K562 (cell line): Measurements from ENCODE around the gene AQP9. TPM values are rescaled to one million over a fixed set of nuclear protein-coding genes. Genes with fewer than 3 reads are reported as not detected.

ENCODE experiments used
- AFF1 ChIP-seq, 2 experiments: fragments of 450-650 bp; IDR thresholded peaks; 2 replicates each; pipeline ENCODE4 v1.6.1; 2018; ENCODE audit warnings: mild to moderate bottlenecking in 2 of 2, low read depth in 1 of 2; ENCODE audit not compliant: partially characterized antibody in 2 of 2
- ARID1B ChIP-seq: fragments of 450-650 bp; IDR thresholded peaks from 2 replicates; pipeline ENCODE4 v1.6.1; 2016; ENCODE audit warnings: antibody characterized with exemption, mild to moderate bottlenecking, inconsistent platforms
- ATF4 ChIP-seq: fragments of 450-650 bp; formaldehyde crosslinking; IDR thresholded peaks from 2 replicates; pipeline ENCODE4 v1.4.0; 2022; ENCODE audit warnings: mild to moderate bottlenecking, moderate library complexity
- E2F4 ChIP-seq: sonication (generic); formaldehyde crosslinking; IDR thresholded peaks from 2 replicates; pipeline ENCODE4 v1.8.0; 2022; ENCODE audit warnings: mild to moderate bottlenecking, low read depth, missing genetic modification reagents
- EWSR1 ChIP-seq: fragments of 450-650 bp; IDR thresholded peaks from 2 replicates; pipeline ENCODE4 v1.6.1; 2018; ENCODE audit warnings: borderline replicate concordance, mild to moderate bottlenecking, low read depth, moderate library complexity; ENCODE audit not compliant: partially characterized antibody
- HOXB6 ChIP-seq: fragments of 250-450 bp; sonication (Bioruptor Pico); IDR thresholded peaks from 2 replicates; pipeline ENCODE4 v1.5.1; 2022; ENCODE audit warnings: mild to moderate bottlenecking, borderline replicate concordance
- JUNB ChIP-seq: fragments of 450-650 bp; formaldehyde crosslinking; conservative IDR thresholded peaks from 2 replicates; pipeline ENCODE4 v1.4.0; 2020; ENCODE audit warnings: mild to moderate bottlenecking
- MAZ ChIP-seq, 2 experiments: fragments of 450-650 bp in 1 of 2; sonication (generic) in 1 of 2; formaldehyde crosslinking; IDR thresholded peaks in 1 of 2; conservative IDR thresholded peaks in 1 of 2; 2 replicates each; pipeline versions ENCODE4 v1.4.0 to v1.5.0; 2020; ENCODE audit warnings: mild to moderate bottlenecking in 1 of 2, missing genetic modification reagents in 1 of 2
- MCM3 ChIP-seq: fragments of 450-650 bp; IDR thresholded peaks from 2 replicates; pipeline ENCODE4 v1.6.1; 2016
- MTA3 ChIP-seq: fragments of 450-650 bp; formaldehyde crosslinking; IDR thresholded peaks from 2 replicates; pipeline ENCODE4 v1.6.1; 2017; ENCODE audit warnings: mild to moderate bottlenecking, borderline replicate concordance
- NFIC ChIP-seq: fragments of 450-650 bp; IDR thresholded peaks from 2 replicates; pipeline ENCODE4 v1.6.1; 2017; ENCODE audit warnings: mild to moderate bottlenecking, inconsistent platforms
- NFRKB ChIP-seq: fragments of 450-650 bp; IDR thresholded peaks from 2 replicates; pipeline ENCODE4 v1.6.1; 2016; ENCODE audit warnings: low read depth
- PATZ1 ChIP-seq: fragments of 250-450 bp; sonication (Bioruptor Pico); IDR thresholded peaks from 2 replicates; pipeline ENCODE4 v1.5.0; 2020; ENCODE audit warnings: mild to moderate bottlenecking, borderline replicate concordance
- PPARD ChIP-seq: fragments of 250-450 bp; sonication (Bioruptor Pico); IDR thresholded peaks from 2 replicates; pipeline ENCODE4 v1.8.0; 2022; ENCODE audit warnings: inconsistent platforms, mild to moderate bottlenecking, moderate library complexity
- SAP30 ChIP-seq: fragments of 200-600 bp; sonication (generic); IDR thresholded peaks from 2 replicates; pipeline ENCODE4 v1.6.1; 2012; ENCODE audit warnings: borderline replicate concordance, low read depth, mild to moderate bottlenecking, moderate library complexity, low read length, control low read depth, inconsistent platforms; ENCODE audit not compliant: insufficient read depth, poor library complexity, severe bottlenecking
- STAG1 ChIP-seq: sonication (generic); formaldehyde crosslinking; IDR thresholded peaks from 2 replicates; pipeline ENCODE4 v1.5.0; 2020; ENCODE audit warnings: missing genetic modification reagents, borderline replicate concordance
- TAF1 ChIP-seq: IDR thresholded peaks from 2 replicates; pipeline ENCODE4 v1.6.1; 2011; ENCODE audit warnings: mild to moderate bottlenecking, low read length, moderate library complexity; ENCODE audit not compliant: insufficient read depth, control insufficient read depth, severe bottlenecking; ENCODE audit errors: extremely low read depth
- U2AF2 ChIP-seq: fragments of 200-400 bp; formaldehyde crosslinking; optimal IDR thresholded peaks from 2 replicates; pipeline ENCODE3; 2017; ENCODE audit warnings: low read depth, mild to moderate bottlenecking, low read length
- ZFX ChIP-seq: sonication (generic); formaldehyde crosslinking; IDR thresholded peaks from 2 replicates; pipeline ENCODE4 v1.8.0; 2022; ENCODE audit warnings: mild to moderate bottlenecking, missing genetic modification reagents, moderate library complexity
- ZNF253 ChIP-seq: fragments of 250-450 bp; sonication (Bioruptor Pico); conservative IDR thresholded peaks from 2 replicates; pipeline ENCODE4 v1.6.1; 2021; ENCODE audit warnings: mild to moderate bottlenecking
- ZNF444 ChIP-seq: fragments of 250-450 bp; sonication (Bioruptor Pico); IDR thresholded peaks from 2 replicates; pipeline ENCODE4 v1.4.0; 2020; ENCODE audit warnings: mild to moderate bottlenecking, moderate library complexity
- polyA plus RNA-seq, 8 experiments: library from polyadenylated mRNA; depleted of rRNA in 4 of 8; stranded (reverse) in 5 of 8; unstranded in 3 of 8; fragments of >200 nt; fragmentation: Nextera tagmentation in 2 of 8; fragmentation: Illumina TruSeq in 1 of 8; extraction: Ambion mirVana in 2 of 8; extraction: Trizol in 1 of 8; gene quantifications; 2 replicates each; pipeline versions ENCODE4 v1.2.1 to v1.2.3, GENCODE V29; 2011 to 2014; ENCODE audit warnings: inconsistent platforms in 1 of 8, missing spikeins in 1 of 8
- total RNA-seq, 7 experiments: library from RNA; depleted of rRNA in 6 of 7; stranded (reverse); fragments of >200 nt in 6 of 7; fragmentation: Illumina TruSeq in 2 of 7; extraction: Trizol in 2 of 7; gene quantifications; 2 replicates each; pipeline versions ENCODE4 v1.2.1 to v1.2.3, GENCODE V29; 2011 to 2021; ENCODE audit warnings: low replicate concordance in 1 of 7

Gene AQP9
- total and polyA plus RNA-seq, 9 of the 15 experiments (the other 6 are each of a cell fraction or from before 2014, with no cell fraction given): 0.04 to 0.33 (median 0.07) TPM; not detected in 4

GRCh38 chr15:58179206-58179605, 41.0 kb downstream of the AQP9 start (continued):
- no peak for TF ChIP-seq AFF1 (IDR thresholded peaks at IDR 0.05; ENCODE audit: low read depth in 1 of 2, partially characterized antibody in 2 of 2)
- no peak for TF ChIP-seq ZNF444 (CRISPR knock-in tag)
- TF ChIP-seq NFIC: no peak
- no peak for TF ChIP-seq STAG1 (CRISPR knock-in tag)
- TF ChIP-seq HOXB6 (CRISPR knock-in tag): no peak
- no peak for TF ChIP-seq ARID1B
- TF ChIP-seq ZNF253 (CRISPR knock-in tag): no peak
- TF ChIP-seq ATF4 (CRISPR knock-in tag): no peak
- TF ChIP-seq U2AF2: no peak
- 0 out of 4 replicates have a peak, but pooled peaks of 1 of the 2 experiments have one; percentile 28 for TF ChIP-seq MAZ (CRISPR knock-in tag; conservative IDR thresholded peaks at IDR 0.05 in 1 of 2, IDR thresholded peaks at IDR 0.05 in 1 of 2)
- peak; percentile 60 for TF ChIP-seq NFRKB
- TF ChIP-seq JUNB (CRISPR knock-in tag): no peak
- peak; percentile 9; the same call in 1 of the 2 replicates for TF ChIP-seq MTA3
- no peak for TF ChIP-seq SAP30
- TF ChIP-seq EWSR1: no peak
- TF ChIP-seq ZFX (CRISPR knock-in tag): no peak
- no peak for TF ChIP-seq MCM3
- no peak for TF ChIP-seq E2F4 (CRISPR knock-in tag)
- TF ChIP-seq TAF1: no peak
- TF ChIP-seq PPARD: no peak
- TF ChIP-seq PATZ1 (CRISPR knock-in tag): no peak
